GM12892 (cell line): Measurements from ENCODE around the gene NPHS1.
"Not testable (repeated sequence)": the region's sequence is repeated elsewhere in the genome, so short reads cannot be mapped to it uniquely, and the experiment has no call there.

Experiments used
- DNase-seq: peaks from one replicate; pipeline ENCODE4 v3.0.0; 2011; ENCODE audit not compliant: insufficient read length
- FAIRE-seq: peaks from 2 replicates; lab custom pipeline; 2011; peaks lifted over from hg19 to GRCh38; lab: Jason Lieb, UNC
- POLR2A ChIP-seq: IDR thresholded peaks from 2 replicates; pipeline ENCODE4 v1.6.1; 2011; ENCODE audit warnings: low read depth, low read length, control low read depth
- POLR2AphosphoS5 ChIP-seq: IDR thresholded peaks from 2 replicates; pipeline ENCODE4 v1.6.1; 2011; ENCODE audit warnings: low read depth, low read length, control low read depth
- TAF1 ChIP-seq: IDR thresholded peaks from 2 replicates; pipeline ENCODE4 v1.6.1; 2011; ENCODE audit warnings: low read depth, mild to moderate bottlenecking, control low read depth, low read length, borderline replicate concordance

NPHS1 gene

DNA sequence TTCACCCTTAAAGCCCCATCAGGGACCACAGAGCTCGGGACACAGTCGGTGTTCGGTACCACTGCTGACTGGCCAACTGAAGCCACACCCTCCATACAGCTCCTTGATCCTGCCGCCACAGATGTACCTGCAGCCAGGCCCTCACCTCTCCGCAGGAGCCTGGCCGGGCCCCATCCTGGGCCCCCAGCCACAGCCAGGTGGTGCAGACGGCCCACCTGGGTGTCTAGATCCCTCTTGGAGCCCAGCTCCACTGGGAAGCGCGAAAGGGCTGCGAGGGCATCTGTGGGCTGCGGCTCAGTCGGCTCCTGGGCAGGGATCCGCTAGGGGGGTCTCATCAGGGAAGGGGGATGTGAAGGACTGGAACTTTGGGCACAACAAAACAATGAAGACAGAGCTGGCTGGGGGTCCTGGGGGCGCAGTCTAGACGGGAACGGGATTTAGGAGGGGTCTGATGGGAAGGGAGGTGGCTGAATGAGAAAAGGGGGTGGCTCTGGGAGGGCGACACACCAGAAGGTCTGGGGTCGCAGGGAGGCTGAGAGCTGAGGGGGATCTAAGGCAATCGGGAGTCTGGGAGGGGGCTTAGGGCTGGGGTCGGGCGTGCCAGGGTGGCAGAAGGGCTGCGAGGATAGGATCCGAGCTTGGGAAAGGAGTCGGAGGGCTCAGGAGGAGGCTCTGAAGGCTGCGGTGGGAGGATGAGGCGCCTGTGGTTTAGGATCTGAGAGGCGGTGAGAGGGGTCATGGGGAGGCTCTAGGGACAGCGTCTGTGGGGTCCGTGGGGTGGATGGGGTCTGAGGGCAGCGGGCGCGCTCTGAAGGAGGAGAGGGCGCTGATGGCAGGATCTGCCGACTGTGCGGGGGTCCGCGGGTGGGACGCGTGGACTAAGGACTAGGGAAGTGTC is 55.4 kb downstream of the NPHS1 start:
- DNase-seq (no peak), FAIRE-seq (no peak)
- TF ChIP-seq TAF1 (no peak), POLR2AphosphoS5 (no peak), POLR2A (no peak)

DNA sequence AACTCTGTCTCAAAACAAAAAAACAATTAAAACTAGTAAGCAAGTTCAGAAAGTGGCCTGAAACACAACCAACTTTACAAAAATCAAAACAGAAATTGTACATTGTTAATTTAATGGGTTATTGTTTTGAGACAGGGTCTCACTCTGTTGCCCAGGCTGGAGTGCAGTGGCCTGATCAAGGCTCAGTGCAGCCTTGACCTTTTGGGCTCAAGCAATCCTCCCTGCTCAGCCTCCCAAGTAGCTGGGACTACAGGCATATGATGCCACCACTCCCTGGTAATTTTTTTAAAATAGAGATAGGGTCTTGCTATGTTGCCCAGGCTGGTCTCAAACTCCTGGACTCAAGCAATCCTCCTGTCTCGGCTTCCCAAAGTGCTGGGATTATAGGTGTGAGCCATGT is 56.7 kb downstream of the NPHS1 start:
- DNase-seq, FAIRE-seq: not testable (repeated sequence)

- FAIRE-seq: no peak
- DNase-seq: no peak
- no peak for TF ChIP-seq POLR2AphosphoS5
- no peak for TF ChIP-seq POLR2A
- no peak for TF ChIP-seq TAF1
These were observed 58.7 kb downstream of the NPHS1 start for GRCh38 chr19:35793381-35794165.

GRCh38 chr19:35792888-35793287 is 59.4 kb downstream of the NPHS1 start:
- FAIRE-seq: no peak
- no peak for DNase-seq
- TF ChIP-seq POLR2AphosphoS5: no peak
- no peak for TF ChIP-seq TAF1
- TF ChIP-seq POLR2A: no peak

- no peak for TF ChIP-seq TAF1
- no peak for TF ChIP-seq POLR2A
- TF ChIP-seq POLR2AphosphoS5: no peak
- FAIRE-seq: no peak
- DNase-seq: no peak
These were observed 60.0 kb downstream of the NPHS1 start for GRCh38 chr19:35792312-35792711.

DNA sequence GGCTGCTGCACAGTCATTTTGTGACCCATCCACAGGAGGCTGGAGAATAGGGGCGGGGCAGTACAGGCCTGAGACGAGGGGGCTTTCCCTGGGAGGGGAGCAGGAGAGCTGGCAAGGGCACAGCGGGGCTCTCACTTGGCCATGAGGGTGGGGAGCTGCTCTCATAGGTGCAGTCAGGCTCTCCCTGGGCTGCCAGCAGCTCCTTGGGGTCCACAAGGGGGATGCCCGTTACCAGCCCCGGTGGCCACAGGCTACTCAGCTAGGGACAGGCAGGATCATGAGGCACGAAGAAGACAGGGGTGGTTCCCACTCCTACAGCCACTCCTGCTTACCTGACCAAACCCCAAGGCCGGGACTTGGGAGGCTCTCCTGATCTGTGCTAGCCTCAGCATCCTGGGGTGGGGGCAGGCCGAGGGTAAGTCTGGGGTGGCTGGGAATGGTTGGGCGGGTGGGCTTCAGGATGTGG is 60.5 kb downstream of the NPHS1 start:
- DNase-seq (no peak), FAIRE-seq (no peak)
- TF ChIP-seq POLR2AphosphoS5 (no peak), POLR2A (no peak), TAF1 (no peak)

DNA sequence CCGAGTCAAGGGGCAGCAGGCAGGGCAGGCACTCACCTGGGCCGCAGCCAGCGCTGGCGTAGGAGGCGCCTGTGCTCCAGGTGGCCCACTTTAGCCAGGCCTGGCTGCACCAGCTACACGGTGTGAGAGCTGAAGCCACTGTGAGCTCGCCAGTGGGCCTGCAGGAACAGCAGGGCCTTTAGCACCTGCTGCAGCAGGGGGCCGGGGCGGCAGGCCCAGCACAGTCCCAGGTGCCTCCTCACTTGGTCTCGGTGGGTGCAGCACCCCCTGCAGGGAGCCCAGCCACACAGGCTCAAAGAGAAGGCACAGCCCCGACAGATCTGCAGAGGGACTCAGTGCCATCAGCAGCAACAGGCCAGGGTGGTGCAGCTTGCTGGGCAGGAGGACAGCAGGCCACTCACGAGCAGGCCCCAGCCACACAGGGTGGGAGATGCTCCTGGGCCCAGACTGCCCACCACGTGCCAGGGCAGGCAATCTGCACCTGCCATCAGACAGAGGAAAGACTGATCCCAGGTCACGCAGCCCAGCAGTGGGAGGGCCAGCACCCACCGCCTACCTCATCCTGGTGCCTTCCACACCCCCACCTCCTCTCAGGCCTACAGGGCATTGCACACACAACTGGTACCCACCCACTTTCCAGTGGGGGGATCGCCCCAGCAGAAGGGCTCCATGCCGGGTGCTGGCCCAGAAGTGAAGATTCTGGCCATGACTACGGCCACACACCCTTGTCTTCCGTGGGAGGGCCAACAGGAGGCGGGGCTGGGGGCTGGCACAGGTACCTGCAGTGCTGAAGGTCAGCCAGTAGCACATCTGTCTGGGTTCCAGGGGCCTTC is 61.1 kb downstream of the NPHS1 start:
- FAIRE-seq (no peak), DNase-seq (no peak)
- TF ChIP-seq POLR2AphosphoS5 (no peak), POLR2A (no peak), TAF1 (no peak)

DNA sequence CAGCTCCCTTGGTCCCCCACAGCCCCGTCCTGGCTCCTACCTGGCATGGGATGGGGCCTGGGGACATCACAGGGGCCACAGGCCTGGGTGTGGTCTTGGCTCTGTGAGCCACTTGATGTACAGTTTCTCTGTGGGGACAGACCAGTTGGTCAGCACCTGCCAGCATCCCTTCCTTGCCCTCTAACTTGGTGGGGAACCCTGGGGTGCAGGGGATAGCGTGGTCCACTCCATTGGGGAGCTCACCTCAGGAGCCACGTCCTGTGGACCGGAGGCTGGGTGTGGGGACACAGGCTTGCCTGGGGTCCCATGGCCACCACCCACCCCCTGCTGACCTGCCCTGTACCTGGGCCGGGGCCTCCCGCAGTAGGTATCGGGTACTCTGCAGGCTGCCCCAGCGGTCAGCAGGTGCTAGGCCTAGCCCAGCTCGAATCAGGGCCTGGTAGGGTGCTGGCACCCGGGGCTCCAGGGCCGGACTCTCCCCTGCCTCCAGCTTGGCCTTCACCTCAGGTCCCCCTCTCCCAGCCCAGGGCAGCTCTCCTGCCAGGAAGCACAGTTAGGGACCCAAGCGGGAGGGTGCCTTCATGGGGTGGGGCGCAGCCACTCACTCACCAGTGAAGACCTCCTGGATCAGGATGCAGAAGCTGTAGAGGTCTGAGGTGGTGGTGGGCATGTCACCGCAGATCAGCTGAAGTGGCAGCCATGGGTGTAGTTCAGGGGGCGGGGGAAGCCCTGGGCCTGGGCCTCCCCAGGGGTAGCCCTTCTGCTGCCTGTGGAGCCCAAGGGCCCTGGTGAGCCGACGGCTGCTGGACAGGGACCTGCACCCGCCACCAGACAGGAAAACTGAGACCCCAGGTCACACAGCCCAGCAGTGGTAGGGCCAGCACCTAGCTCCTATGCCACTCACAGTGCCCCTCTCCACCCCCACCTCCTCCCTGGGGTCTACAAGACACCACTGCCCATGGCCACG is 62.0 kb downstream of the NPHS1 start:
- DNase-seq: no peak
- FAIRE-seq: no peak
- no peak for TF ChIP-seq POLR2A
- no peak for TF ChIP-seq POLR2AphosphoS5
- no peak for TF ChIP-seq TAF1

DNA sequence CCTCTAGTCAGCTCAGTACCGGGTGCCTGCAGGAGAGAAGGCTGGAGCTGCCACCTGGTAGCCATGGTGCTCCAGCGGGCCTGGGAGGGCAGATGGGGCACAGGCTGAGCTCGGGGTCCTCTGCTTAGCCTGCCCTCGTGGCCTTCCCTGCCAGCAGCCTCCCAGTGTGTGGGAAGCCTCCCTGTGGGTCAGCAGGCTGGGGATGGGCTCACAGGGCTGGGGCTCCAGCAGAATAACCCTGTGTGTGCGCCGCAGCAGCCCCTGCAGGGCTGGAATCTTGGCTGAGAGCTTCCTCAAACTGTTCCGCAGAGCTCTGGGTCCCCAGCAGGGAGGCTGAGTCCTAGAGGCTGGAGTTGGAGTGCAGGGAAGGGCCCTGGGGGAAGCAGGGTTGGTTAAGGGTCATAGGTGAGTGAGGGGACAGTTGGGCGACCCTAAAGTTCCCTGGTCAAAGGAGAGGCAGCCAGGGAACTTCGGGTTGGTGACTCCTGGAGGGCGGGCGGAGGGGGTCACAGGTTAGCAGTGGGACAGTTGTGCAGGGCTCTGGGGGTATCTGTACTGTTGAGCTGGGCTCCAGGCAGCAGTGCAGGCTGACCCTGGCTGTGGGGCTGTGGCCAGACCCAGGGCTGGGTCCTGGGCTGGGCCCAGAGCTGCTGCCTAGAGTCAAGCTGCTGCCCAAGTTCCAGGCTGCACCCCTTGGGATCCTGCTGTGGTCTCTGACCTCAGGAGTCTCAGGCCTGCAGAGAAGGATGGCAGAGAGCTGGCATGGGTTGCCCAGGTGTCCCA is 62.9 kb downstream of the NPHS1 start:
- DNase-seq (no peak), FAIRE-seq (no peak)
- TF ChIP-seq POLR2AphosphoS5: no peak
- TF ChIP-seq POLR2A: no peak
- TF ChIP-seq TAF1: no peak
